GM18498 (cell line): Measurements from ENCODE around the gene IRX2.

ENCODE experiments used
- ATAC-seq: cut with Tn5 transposase; IDR thresholded peaks from one replicate; pipeline ENCODE4 v1.9.1; 2021; ENCODE audit warnings: mild to moderate bottlenecking, moderate library complexity; ENCODE audit not compliant: unreplicated experiment

The IRX2 gene

DNA sequence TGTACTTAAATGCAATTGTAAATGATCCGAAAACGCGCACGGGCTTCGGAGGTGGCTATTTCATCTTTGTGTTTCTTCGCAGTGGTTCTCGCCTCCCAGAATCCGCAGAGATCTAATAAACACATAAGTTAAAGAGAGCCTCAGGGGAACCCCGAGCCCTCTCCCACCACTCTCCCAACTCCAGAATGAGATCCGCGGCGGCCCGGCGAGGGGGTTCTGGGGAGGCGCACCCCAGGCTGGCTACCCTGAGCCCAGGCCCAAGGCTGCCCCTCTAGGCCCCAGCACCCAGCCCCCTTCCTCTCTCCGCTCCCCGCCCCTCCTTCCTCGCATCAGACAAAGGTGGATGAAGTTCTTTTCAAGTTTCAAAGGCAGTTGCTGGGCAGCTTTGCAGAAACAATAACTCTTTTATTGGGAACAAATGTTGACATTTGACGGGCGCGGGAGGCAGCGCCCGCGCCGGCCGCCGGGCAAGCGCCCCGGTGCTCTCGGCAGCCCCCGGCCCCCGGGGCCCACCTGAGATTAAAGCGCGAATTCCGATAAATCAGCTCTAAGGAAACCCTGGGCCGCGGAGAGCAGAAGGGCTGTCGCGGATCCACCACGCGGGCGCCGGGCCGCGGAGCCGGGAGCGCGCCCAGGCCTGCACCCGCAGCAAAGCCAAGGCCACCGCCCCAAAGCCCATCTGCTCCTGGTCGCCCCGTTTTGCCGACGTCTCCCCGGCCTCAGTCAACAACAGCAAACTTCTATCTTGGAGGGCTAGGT, 8.4 kb downstream of the IRX2 start:
- no peak for ATAC-seq

DNA sequence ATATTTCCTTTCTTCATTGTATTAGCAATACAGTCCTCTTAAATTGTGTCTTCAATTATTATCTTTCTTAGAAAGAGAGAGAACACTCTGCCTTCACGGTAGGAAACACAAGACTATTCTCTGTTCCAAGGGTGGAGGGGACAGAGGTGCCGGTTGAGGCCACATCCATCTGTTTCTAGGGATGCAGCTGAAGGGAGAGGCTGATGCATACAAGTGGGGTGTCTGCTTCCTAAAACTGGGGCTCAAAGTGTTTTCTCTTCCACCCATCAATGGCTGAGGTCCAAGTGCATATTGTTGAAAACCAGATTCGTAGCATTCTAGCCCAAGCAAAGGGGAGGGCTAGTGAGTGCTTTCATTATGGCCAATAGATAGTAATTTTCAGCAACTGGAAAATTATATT, 9.5 kb downstream of the IRX2 start:
- ATAC-seq: no peak

DNA sequence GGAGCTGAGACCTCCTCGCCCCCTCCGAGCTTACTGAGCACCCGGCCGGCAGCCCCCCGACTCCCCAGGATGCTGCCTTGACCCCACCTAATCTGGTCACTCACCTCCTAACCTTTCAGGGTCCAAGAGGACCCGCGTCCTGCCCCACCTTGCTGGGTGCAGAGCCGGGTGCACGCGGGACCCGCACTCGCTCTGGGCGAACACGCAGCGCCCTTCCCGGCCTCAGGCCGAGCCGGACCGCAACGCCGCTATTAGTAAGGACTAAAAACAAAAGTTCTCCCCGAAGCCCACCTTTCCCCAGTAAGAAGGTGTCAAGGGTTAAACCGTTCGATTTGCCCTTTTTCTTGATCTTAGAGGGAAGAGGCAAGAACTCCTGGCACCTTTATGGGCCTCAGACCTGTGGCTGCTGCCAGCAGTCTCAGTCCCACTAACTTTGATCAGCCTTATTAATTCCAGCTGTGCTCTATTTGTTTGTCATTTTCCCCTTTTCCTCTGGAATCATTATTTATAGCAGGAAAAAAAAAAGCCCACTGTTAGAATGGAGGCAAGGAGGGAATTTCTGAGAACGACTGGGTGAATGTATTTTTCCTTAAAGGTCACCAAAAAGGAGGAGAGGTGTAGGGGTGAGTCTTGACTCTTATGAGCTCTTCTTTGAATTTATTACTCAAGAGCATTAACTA, 10.5 kb downstream of the IRX2 start:
- ATAC-seq: no peak

DNA sequence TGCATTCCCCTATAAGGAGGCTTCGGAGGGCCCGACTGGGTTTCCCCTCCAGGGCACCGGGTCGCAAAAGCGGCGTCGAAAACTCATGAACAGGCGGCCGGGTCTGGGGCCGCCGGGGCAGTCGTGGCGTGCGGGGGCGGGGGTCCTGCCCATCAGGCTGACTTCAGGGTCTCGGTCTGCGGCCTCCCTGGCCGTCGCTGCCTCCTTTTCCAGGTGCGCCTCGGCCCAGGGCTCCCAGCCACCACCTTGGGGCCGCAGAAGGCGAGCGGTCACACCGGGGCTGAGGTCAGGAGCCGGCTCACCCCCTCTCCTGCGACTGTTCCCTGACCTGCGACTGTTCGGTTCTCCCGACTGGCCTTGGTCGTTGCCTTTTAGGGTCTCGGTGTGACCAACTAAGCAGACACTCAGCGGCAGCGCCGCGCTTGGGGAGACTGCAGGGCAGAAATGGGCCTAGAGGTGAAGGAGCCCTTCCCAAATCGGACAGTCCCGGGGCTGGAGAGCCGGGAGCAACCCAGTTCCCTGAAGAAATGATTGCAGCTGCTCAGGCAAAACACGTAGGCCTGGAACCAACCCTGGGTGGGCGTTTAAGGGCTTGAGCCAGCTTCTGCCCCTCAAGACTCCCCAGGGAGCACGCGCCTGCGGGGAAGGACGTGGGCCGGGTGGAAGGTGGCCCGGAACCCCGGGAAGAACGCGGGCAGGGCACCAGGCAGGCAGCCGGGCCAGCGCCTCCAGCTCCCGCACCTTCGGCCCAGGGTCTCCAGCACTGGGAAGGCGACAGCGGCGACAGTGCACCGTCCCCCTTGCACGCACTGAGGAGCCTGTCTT, 11.2 kb downstream of the IRX2 start:
- ATAC-seq: no peak

DNA sequence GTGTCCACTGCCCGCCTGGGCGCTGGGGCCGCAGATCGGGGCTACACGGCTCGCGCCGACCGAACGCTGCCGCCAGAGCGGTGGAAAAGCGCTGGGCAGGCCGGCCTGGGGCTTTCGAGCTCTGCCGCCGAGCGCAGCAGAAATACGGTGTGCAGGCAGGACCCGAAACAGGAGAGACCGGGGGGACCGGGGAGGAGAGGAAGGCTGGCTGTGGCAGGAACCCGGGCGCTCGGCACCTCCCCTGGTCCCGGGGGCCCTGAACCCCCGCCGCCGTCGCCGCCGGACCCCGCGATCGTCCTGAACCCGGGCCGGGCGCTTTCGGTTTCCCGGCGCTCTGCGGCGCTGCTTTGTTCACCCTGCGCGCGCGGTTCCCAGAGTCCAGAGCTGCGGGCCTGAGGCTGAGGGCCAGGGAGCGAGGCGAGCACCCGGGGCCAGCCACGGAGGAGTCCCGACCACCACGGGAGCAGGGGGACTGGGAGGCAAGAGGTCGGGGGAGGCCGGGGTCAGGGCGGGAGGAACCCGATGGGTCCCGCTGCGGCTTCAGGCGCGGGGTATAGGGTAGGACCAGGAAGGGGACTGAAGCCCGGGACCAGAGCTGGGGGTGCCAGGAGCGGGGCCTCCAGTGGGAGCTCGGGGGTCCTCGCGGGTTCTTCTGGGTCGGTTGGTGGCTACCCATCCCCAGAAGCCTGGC, 12.0 kb downstream of the IRX2 start:
- ATAC-seq: no peak

DNA sequence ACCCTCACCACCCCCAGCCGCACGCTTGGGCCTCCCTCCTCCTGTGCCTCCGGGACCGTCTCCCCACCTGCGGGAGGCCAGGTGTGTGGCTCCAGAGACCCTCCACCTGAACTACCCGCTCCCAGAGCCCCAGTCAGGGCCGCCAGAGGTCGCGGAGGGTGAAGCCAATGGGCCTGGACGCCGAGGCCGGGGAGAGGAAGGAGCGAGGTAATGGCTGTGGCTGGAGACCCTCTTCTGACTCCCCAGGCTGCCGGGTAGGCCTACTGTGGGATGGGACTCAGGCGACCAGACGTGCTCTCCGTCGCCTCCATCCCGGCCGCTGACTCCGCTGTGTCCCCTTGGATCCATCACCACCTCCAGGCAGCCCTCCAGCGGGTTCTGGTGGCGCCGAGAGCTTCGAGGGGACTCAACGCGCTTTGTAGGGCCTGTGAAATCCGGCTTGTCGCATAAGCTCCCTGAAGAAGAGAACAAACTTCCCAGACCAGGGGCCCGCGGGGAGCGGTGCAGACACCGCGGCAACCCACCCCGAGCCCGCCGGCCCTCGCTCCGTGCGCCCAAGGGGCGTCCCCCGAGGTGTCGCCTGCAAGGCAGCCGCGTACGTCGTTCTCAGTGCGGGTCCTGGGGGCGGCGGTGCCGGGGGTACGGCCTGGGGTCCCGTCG, 12.6 kb downstream of the IRX2 start:
- no peak for ATAC-seq

DNA sequence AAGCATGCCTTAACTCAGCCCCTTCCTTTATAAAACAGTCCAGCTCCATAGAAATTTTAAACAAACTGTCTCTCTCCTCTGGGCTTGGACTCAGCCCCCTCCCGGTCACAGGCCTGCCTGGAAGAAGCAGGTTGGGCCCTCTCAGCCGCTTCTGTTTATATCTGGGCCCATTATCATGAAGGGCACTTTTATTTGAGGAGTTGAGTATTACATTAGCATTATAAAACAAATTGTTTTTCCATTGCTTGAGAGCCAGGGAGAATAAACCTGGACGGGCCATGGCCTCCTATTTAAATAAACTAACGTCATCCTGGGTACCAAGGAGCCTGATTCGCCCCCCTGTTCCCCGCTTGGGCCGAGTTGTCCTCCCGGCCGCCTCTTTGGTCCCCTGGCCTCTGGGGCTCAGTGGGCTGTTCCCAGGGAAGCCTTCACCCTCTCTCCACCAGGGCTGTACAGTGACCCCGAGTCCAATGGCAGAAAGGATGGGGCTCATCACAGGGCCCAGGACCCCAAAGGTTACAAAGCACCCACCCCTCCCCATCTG, 13.2 kb downstream of the IRX2 start:
- no peak for ATAC-seq

DNA sequence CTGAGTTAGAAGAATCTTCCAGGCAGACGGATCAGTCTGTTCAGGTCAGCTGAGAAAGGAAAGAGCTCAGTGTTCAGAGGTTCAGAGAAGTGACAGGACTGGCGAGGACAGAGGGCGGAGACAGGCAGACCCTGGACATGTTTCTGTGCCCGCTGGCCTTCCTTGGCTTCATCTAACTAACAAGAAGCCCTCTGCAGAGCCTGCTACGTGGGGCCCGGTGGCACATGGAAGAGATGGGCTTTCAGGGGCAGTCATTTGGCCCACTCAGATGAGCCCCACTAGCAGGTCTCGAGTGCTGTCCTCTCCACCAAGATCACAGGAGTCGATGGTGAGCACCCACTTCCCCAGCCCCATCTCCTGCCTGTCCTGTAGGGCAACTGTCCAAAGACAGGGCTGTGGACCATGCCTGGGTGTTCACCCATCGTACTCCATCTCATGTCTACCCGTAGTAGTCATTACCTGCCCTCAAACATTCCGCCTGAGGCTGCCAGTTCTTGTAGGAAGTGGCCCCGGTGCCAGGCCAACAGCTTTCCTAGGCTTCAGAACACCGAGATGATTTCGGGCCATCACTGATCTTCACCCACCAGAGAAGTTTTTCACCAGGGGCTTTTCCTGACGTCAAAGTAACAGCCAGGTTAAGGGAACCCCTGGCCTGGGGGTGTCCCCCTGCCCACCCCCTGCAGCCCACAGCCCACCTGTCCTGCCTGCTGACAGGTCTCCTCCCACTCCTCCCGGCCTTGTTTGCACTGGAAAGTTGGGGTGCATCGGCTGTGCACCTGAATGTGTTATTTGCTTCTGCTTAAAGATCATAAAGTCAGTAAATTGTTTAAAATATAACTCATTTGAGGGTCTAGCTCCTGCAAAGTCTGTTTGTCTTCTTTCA, 14.0 kb downstream of the IRX2 start:
- ATAC-seq: no peak

DNA sequence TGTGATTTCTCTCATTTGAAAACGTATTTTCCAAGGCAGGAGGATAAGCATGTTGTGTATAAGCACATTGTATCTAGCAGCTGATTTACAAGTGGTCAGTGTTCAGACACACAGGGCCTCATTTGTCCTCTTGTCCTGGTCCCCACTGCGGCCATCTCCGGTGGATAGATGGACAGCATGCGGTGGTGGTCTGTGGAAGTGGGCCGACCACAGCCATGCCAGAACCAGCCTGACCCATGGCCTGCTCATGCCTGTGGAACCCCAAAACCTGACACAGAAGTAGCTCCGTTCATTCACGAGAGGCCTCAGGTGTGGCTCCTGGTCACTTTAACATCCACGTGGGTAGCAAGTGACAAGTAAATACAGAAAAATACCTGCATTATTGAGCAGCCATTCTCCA, 14.6 kb downstream of the IRX2 start:
- no peak for ATAC-seq

DNA sequence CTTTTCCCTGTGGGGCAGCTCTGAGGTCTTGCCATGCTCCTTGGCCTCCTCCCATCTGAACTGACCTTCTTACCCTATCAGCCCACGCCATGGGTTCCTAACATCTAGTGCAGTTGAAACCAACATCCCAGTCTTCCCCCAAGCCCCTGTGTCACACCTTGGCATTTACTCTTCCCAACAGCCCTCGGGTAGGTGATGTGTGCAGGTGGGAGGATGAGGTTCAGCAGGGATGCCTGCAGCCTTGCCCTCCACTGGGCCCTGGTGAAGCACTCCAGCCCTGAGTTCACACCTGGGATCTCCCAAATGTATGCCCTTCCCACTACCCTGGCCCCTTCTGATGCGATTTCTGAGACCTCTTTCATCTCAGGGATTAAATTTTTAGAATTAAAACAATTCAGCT, 15.5 kb downstream of the IRX2 start:
- no peak for ATAC-seq

DNA sequence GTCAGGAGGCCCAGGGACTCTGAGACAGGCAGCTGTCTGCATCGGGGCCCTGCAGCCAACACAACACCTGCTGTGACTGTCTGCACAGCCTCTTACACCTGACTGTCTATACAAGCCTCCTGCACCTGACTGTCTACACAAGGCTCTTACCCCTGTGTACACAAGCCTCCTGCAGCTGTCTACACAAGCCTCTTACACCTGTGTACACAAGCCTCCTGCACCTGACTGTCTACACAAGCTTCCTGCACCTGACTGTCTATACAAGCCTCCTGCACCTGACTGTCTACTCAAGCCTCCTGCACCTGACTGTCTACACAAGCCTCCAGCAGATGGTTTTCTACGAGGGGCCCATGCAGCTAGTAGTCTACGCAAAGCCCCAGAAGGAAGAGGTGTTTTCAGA, 18.6 kb downstream of the IRX2 start:
- no peak for ATAC-seq

DNA sequence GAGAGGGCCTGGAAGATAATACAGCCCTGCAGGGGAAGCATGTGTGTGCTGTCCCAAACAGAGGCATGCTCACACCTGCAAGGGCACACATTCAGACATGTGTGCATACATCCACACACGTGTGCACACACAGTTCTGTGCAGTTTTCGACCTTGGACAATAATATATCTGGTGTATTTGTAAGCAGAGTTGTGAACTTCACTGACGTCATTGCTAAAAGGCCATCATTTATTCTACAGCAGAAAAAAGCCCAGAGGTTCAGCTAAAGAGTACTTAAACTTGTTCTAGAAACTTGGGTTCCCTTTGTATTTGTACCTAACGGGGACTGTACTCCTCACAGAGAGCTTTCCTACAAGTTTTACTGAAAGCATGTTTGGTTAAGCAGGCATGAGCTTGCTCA, 19.5 kb downstream of the IRX2 start:
- no peak for ATAC-seq

DNA sequence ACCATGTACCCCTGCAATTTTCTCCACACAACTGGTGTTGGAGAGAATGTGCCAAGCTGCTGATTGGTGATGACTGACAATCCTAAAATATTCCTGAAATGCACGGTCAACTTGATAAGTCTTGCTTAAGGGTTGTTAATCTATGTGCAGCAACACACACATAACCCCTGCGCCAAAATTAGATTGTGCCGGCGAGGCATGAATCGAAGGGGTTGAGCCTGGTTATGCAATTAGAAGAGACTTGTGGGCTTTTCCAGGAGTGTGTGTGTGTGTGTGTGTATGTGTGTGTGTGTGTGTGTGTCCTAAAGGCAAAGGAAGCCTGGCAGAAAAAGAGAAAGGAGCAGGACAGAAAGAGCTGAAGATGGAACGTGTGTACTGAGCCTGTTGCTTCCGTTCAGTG, 22.3 kb downstream of the IRX2 start:
- ATAC-seq: no peak

DNA sequence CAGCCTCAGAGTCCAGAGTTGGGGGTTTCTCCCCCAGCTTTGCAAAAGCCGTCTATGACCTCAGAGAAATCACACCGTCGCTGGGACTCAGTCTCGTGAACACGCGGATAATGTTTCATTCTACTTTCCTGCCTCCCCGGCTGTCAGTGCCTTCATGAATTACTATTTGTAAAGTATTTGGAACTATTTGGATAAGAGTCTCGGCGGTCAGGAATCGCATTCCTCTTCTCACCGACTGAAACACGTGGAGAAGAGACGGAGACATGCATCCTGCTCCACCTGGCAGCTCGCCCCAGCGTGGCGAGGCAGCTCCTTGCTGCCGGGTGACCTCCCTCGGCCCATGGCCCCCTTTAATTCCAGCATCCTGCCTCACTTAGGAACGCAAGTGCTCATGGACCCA, 23.9 kb downstream of the IRX2 start:
- no peak for ATAC-seq

DNA sequence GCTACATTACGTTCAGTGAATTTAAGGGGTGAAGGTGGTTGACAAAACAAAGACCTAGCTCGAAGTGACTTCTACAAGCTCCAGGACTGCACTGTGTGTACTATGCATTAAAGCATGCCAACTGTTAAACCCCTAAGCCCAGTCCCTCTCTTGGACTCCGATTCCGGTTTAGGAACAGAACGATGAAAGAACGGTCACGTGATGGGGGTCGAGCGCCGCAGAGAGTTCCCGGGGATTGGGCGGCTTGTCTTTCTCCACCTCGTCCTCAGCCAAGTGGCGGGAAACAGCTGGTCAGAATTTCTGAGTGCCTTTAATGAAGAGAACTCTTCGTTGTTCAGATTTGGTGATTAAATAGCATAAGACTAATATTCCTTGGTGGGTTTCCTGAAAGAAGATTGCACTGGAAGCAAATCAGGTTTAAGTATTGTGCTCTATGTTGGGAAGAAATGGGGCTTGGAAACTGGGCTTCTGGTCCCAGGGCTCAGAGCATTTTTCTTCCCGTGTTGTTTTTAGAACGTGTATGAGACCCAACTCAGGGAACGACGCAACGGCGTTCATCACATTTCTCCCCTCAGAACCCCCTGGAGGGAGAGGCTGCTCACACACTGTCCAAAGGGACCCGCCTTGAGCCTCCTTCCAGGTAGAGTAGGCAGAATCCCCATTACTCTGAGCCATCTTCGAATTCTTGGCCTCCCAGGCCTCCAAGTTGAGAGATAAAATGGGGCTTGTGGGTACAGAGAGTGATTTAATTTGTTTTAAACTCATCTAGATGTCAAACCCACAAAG, 25.3 kb downstream of the IRX2 start:
- no peak for ATAC-seq

DNA sequence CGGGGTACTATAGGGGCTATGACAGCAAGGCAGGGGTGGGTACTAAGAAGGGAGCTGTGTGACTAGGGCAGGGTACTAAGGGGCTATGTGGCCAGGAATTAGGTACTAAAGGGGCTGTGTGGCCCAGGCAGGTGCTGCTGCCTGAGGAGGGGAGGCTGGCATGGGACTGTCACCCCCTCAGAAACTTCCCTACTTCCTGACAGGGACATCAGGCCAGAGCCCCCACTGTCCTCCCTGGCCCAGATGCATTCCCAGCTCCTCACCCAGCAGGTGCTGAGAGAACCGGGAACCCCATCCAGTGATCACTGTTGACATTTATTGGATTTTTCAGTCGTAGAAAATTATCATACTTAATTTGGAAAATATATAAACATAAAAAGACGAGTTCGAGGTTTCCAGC, 26.6 kb downstream of the IRX2 start:
- ATAC-seq: no peak

DNA sequence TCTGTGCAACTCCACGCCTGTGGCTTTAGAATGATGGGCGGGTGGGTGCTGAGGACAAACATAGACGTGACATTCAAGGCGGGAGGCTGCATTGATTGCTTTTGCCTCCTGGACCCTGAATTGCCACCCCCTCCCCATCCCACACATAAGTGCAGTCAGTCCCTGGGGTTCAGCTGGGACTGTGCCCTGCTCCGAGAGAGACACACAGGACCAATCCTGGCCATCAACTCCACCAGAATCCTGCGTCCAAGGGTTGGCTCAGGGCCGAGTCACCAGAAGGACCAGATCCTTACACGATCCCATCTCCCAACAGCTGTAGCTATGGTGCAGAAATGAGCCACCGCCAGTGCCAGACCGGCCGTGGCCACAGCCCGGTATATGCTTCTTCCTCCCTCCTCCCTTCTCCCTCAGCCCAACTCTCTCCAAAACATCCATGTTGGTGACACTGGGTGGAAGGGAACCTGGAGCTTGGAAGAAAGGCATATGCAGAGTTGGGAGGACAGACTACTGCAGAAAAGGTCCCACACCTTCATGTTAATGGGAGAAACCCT, 27.4 kb downstream of the IRX2 start:
- ATAC-seq: no peak

DNA sequence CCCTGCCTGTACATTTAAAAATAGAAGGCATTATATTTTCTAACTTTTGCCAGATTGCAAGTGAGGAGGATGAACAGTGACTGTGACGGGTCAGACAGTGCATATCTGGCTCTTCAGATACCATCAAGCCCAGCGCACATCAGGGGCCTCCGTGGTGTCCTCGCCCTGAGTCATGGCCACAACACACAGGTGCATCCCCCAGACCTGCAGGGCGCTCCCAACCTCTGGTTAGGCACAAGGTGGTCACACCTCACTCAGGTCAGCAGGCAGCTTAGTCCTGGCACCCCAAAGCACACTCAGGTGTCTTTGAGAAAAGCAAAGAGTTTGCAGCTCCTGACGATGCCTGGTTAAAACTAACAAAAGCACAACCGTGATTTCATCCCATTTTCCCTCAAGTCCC, 28.6 kb downstream of the IRX2 start:
- ATAC-seq: no peak
